Panc1 (cell line): ENCODE results near the gene TNFAIP8L1.

Source experiments
- POLR2AphosphoS5 ChIP-seq: IDR thresholded peaks from 2 replicates; pipeline ENCODE4 v1.6.1; 2012; ENCODE audit warnings: mild to moderate bottlenecking, low read depth, low read length, moderate library complexity
- TF ChIP-seq, protein P1 (sequence below): fragments of 450-650 bp; IDR thresholded peaks from 2 replicates; pipeline ENCODE4 v1.5.1; 2017; ENCODE audit warnings: mild to moderate bottlenecking

DNA sequence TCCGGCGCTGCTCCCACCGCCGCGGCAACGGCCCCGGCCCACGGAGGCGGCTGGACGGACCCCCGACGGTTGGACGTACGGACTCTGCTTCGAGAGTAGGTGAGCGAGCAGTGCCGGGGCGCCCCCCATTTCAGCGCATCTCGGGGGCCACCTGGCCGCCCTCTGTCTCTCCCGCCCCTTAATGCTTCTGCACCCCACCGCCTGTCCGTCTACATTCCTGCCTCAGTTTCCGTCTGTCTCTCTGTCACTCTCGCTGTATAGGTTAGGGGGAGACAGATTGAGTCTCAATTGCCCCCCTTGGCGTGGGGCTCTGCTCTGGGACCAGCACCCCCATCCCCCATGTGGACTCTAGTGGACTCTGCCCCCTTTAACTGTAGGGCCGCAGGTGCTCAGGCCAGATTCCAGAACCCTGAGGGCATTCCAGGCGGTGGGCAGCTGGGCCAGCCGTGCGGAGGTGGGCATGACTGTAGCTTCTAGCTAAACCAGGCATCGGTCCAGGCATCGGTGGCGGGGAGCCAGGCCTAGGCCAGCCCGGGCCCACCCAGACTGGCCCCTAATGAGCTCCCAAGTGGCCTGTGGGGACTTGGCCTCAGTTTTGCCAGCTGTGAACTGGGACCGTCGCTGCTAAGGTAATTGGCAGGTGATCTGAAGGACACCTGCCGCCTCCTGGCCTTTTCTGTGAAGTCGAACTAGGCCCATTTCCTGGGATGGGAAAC lies 373 bp downstream of the TNFAIP8L1 start:
- TF ChIP-seq, protein P1, sequence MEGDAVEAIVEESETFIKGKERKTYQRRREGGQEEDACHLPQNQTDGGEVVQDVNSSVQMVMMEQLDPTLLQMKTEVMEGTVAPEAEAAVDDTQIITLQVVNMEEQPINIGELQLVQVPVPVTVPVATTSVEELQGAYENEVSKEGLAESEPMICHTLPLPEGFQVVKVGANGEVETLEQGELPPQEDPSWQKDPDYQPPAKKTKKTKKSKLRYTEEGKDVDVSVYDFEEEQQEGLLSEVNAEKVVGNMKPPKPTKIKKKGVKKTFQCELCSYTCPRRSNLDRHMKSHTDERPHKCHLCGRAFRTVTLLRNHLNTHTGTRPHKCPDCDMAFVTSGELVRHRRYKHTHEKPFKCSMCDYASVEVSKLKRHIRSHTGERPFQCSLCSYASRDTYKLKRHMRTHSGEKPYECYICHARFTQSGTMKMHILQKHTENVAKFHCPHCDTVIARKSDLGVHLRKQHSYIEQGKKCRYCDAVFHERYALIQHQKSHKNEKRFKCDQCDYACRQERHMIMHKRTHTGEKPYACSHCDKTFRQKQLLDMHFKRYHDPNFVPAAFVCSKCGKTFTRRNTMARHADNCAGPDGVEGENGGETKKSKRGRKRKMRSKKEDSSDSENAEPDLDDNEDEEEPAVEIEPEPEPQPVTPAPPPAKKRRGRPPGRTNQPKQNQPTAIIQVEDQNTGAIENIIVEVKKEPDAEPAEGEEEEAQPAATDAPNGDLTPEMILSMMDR: no peak
- TF ChIP-seq POLR2AphosphoS5: no peak
